HG03575 (cell line): ENCODE measurements around the gene KIAA0930.

ENCODE experiments used
- ATAC-seq: cut with Tn5 transposase; IDR thresholded peaks from one replicate; pipeline ENCODE4 v1.9.1; 2021; ENCODE audit not compliant: unreplicated experiment, insufficient number of reproducible peaks, low FRiP score; ENCODE audit errors: extremely low read depth

The KIAA0930 gene

GRCh38 chr22:45223304-45224117 lies 17.2 kb downstream of the KIAA0930 start:
- no peak for ATAC-seq

DNA sequence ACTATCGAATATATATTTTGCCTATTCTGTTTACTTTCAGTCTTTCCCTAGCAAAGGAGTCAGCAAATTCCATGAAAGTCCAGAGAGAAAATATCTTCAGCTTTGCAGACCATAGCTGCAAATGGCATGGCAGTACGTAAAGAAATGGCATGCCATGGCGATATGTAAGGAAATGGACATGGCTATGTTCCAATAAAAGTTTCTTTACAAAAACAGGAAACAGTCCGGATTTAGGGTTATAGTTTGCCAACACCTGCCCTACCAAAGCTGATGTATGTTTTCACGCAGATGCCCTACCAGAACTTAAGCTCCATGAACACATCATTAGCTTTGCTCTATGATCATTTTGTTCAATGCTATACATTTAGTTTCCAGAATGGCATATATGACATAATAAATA lies 19.5 kb downstream of the KIAA0930 start:
- ATAC-seq: no peak

- ATAC-seq: no peak
These were observed 21.7 kb downstream of the KIAA0930 start for GRCh38 chr22:45218976-45219375.

GRCh38 chr22:45217806-45218205 lies 22.9 kb downstream of the KIAA0930 start:
- ATAC-seq: no peak

- no peak for ATAC-seq
These were observed 23.3 kb downstream of the KIAA0930 start for GRCh38 chr22:45217345-45217744.

- no peak for ATAC-seq
These were observed 24.3 kb downstream of the KIAA0930 start for GRCh38 chr22:45216133-45217003.

GRCh38 chr22:45212992-45213751 lies 27.5 kb downstream of the KIAA0930 start:
- no peak for ATAC-seq

DNA sequence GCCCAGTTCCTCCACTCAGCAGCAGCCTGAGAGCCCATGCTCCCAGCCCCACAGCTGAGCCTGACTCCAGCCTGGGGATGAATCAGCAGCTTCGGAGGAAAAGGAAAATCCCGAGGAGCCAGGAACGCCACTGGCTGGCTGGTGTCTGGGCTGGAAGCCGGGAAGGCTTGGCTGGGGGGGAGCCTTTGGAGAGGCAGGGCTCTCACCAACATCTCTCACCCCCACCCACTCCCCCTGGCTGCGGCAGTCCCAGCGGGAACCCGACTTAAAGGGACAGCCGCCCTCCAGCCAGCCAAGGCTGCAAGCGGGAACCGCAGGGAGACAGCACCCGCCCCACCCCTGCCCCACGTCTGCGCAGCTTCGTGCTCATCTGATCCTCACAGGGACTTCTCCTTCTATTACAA lies 28.4 kb downstream of the KIAA0930 start:
- no peak for ATAC-seq

DNA sequence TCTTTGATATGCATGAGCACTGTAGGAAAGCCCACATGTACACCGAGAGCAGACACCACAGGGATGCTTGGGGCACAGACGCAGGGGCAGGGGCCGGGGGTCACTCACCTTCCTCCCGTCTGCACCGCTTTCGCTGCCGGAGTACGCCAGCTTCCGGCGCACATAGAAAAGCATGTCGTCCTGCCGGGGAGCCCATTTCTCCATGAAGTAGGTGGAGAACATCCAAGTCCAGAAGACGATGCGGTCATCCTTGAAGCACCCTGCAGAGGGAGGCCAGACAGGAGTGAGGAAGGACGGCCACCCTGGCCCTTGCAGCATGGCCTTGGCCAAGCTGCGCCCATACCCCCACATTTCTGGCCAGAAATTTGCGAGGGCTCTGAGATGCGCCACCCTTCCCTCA lies 28.8 kb downstream of the KIAA0930 start:
- ATAC-seq: no peak

DNA sequence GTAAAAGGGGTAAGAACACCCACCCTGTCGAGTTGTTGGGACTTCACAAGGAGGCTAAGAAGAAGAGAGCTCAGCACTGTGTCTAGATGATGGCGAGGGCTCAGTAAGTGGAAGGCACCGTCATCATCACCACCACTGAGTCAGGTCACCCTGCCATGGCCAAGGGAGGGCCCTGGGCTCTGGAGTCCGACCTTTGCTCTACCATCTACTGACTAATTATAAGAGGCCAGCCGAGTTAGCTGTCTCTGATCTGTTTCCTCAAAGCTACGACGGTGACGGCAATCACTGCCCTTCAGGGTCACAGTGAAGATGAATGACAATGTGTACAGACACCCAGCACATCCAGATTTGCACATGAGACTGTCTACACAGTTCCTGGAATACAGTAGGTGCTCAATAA lies 29.3 kb downstream of the KIAA0930 start:
- ATAC-seq: no peak

GRCh38 chr22:45210991-45211390 lies 29.7 kb downstream of the KIAA0930 start:
- no peak for ATAC-seq

DNA sequence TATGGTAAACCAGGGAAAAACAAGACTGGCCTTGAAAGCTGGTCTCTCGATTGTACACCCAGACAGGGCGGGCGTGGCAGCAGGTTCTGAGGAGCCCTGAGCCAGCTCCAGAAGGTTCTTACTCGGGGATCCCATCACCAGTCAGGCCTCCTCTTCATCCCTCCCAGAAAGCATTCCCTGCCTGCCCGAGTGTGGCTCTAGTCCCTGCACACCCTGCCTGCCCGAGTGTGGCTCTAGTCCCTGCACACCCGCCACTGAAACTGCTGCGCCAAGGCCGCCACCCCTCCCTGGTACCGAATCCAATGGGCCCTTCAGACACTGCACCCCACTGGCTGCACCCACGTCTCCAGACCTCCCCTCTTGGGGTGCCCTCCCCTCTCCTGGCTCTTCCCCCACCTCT lies 30.1 kb downstream of the KIAA0930 start:
- ATAC-seq: no peak

DNA sequence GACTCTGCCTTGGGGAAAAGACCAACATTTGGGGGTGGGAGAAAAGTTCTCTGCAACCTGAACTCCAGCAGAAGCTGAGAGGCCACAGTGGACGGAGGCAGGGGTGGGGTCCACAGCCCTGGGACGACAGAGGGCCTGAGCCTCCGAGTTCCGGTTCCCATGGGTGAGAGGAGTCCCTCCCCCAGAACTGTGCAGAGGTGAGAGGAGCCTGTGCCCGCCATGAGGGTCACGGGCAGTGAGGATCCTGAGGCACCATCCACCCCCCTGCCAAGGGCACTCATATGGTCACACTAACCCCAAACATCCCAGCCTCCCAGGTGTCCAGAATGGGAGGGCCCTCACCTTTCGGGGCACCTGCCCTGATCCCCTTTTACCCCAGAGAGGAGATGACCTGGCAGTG lies 30.5 kb downstream of the KIAA0930 start:
- no peak for ATAC-seq

- no peak for ATAC-seq
These were observed 31.5 kb downstream of the KIAA0930 start for GRCh38 chr22:45208993-45209838.

DNA sequence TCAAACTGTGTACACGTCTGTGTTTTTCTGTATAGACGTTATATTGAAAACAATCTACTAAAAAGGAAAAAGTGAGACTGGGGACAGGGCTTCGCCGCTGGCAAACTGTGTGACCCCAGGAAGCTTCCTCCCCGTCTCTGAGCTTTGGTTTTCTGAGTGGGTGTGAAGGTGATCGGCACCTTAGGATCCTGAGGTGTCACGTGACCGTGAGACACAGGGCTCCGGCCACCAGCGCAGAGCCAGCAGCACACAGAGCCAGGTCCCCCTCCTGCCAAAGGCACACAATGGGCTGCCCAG lies 32.0 kb downstream of the KIAA0930 start:
- ATAC-seq: no peak

DNA sequence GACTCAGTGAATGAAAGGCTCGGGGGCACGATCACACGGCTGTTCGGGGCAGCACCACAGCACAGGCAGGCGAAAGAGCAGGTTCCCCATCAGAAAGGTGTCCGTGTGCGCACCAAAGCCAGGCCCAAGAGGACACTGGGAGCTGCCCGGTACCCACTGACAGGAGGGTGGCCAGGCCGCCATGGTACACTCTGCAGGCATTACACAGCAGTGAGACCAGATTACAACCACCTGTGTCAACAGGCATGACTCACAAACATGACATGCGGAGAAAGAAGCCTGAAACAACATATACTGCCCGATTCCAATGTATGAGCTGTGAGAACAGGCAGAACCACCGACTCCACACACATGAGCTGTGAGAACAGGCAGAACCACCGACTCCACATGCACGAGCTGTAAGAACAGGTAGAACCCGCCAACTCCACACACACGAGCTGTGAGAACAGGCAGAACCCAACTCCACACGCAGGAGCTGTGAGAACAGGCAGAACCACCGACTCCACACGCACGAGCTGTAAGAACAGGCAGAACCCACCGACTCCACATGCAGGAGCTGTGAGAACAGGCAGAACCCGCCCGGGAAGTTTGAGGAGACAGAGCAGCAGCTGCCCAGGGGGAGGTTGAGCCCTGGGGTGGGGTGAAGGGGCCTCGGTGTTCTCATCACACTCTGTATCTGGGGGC lies 32.6 kb downstream of the KIAA0930 start:
- no peak for ATAC-seq

- ATAC-seq: no peak
These were observed 33.2 kb downstream of the KIAA0930 start for GRCh38 chr22:45207533-45207932.

- no peak for ATAC-seq
These were observed 34.5 kb downstream of the KIAA0930 start for GRCh38 chr22:45206233-45206632.
